Fibroblast of skin of right biceps (primary cell): ENCODE results near the gene RBMS2.

Experiments
- DNase-seq: peaks from one replicate; pipeline ENCODE4 v3.0.0-alpha.2; 2013

RBMS2 gene

DNA sequence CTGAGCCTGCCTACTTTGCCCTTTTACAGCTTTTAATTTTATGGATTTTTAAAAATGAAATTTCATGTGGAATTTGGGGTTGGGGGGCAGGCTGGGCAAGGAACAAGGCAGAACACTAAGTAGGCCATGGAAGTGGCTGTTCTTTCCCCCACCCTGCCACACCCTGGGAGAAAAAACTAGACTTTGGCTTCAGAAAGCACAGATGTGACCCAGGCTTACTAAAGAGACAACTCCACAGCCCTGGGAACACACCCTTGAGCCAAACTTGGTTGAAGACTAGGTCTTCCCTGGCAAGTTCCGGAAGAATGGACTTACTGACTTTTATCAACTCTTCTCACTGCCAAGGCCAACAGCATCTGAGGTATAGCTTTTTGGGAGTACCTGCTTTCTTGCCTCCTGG, 68.2 kb downstream of the RBMS2 start:
- DNase-seq: no peak

DNA sequence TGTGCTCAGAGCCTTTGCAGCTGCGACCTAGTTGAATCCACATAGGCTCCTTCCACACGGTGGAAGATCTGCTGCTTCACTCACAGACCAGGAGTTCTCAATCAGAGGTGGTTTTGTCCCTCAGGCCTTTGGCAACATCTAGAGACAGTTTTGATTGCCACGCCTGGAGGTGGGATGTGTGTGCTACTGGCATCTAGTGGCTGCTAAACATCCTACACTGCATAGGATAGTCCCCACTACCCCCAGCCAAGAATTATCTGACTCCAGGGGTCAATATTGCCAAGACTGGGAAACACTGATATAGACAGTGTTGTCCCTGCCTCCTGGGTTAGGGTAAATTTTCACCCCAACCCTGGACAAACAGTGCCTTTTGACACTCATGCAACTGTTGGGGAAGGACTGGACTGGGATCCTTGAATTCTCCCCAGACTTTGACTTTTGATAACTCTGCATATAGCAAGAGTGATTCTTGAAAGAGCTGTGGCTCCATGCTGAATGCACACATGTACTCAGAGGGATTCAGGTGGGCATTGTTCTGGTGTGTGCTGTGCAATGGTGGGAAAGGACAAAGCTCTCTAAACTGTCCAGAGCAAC, 68.7 kb downstream of the RBMS2 start:
- peak; percentile 23 for DNase-seq

DNA sequence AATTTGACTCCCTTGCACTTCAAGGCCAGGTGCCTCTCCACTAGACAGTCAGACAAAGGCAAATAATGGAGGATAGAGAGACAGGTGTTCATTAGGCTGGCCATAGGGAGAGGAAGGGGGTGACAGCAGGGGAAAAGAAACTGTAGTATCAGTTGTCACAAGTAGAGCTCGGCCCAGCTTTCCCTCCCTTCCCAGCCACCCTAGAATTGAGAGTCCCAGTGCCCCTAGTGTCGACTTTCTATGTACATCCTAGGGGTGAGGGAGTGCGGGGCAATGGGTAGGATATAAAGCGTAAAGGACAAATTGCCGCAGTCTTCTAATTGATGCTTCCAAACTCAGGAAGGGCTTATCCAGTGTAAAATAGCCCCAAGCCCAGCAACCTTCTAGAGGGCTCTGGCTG, 69.5 kb downstream of the RBMS2 start:
- no peak for DNase-seq

GRCh38 chr12:56591961-56592360, 70.3 kb downstream of the RBMS2 start:
- DNase-seq: peak; percentile 42

- peak; percentile 77 for DNase-seq
Measured at GRCh38 chr12:56593909-56594621, 72.4 kb downstream of the RBMS2 start.

DNA sequence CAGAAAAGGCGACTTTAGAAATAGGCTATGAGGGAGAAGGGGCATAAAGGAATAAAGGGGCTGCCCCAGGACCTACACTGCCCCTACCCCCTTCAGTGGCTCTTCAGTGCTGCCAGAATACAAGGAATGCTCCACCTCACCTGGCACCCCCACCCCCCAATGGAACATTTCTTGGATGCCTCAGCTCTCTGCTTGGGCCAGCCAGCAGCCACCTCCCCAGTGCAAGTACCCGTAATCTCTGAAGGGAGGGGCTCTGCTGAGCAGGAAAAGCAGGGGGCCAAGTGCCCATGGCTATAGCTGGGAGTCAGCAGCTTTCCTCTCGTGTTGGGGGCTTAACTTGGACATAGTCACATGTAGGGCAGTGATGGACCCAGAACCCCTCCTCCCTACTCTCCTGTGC, 75.2 kb downstream of the RBMS2 start:
- no peak for DNase-seq

GRCh38 chr12:56599041-56599440, 77.4 kb downstream of the RBMS2 start:
- DNase-seq: no peak

DNA sequence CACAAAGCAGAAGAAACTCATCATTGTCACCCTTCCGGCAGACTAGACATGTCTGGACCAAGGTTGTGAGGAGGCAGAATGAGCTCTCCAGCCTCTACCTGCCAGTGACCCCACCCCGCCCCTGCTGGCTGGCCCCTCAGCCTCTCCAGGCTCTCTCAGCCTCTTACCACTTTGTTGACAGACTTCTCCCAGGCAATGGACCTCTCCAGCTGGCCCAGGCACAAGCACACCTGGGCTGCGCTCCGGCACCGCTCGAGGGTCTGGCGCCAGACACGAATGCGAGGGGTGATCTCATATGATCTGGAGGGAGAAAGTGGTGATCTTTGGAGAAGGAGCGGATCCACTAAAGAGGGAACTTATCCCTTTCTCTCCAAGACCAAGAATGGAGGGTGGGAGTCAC, 78.2 kb downstream of the RBMS2 start:
- no peak for DNase-seq

GRCh38 chr12:56600753-56601152, 79.1 kb downstream of the RBMS2 start:
- no peak for DNase-seq

DNA sequence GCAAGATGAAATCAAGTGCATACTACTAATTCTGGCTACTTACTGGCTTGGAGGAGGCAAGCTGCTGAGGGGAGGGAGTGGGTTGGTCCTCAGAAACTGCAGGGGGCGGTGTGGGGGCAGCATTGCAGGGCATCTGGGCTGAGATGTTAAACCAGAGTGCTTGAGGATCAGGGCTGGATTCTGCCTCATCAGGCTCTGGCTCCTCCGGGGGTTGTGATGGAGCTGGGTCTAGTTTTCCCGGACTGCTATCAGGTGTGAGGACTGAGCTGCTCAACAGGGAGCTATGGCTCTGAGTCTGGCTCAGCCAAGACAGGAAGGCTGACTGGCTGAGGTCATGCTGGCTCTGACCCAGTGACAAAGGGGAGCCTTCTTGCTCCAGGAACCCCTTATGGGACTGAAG, 79.9 kb downstream of the RBMS2 start:
- no peak for DNase-seq

GRCh38 chr12:56602239-56602638, 80.6 kb downstream of the RBMS2 start:
- DNase-seq: no peak

GRCh38 chr12:56604355-56604754, 82.7 kb downstream of the RBMS2 start:
- DNase-seq: no peak

DNA sequence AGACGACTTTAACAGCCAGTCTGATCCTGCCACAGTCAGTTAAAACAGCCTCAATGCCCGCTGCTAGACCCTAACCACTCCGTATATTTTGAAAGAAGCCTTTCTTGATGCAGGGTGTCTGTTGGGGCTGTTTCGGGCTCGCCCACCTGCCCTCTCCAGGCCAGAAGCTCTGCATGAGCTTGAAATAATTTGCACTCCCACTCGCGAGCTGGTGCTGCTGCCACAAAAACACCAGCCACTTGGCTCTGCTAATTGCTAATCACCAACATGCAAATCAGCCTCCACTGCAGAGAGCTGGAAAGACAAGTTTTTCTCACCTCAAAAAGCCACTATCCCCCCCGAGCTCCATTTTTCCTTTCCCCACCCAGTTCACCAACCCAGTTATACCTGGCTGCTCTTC, 93.0 kb downstream of the RBMS2 start:
- DNase-seq: no peak

GRCh38 chr12:56616244-56616643, 94.6 kb downstream of the RBMS2 start:
- no peak for DNase-seq

- no peak for DNase-seq
Measured at GRCh38 chr12:56616925-56617324, 95.3 kb downstream of the RBMS2 start.

GRCh38 chr12:56622535-56622934, 100.9 kb downstream of the RBMS2 start:
- no peak for DNase-seq

DNA sequence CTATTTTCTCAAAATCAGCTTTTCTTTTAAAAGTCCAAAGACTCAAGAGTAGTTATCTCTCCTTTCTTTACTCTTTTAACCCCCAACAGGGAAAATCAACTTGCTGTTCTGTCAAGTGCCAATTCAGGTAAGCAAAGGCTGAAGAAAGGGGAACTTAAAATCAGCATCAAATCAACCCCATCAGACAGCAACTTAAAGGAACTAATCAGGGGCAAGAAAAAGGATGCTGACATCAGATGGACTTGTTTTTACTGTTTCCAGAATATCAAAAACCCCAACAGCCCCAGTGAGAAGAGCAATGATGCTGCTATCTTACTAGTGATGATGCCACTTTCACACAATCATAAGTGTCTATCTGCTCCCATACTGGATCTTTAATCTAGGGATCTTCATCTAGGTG, 105.1 kb downstream of the RBMS2 start:
- DNase-seq: no peak

GRCh38 chr12:56628671-56629458, 107.2 kb downstream of the RBMS2 start:
- peak; percentile 41 for DNase-seq

DNA sequence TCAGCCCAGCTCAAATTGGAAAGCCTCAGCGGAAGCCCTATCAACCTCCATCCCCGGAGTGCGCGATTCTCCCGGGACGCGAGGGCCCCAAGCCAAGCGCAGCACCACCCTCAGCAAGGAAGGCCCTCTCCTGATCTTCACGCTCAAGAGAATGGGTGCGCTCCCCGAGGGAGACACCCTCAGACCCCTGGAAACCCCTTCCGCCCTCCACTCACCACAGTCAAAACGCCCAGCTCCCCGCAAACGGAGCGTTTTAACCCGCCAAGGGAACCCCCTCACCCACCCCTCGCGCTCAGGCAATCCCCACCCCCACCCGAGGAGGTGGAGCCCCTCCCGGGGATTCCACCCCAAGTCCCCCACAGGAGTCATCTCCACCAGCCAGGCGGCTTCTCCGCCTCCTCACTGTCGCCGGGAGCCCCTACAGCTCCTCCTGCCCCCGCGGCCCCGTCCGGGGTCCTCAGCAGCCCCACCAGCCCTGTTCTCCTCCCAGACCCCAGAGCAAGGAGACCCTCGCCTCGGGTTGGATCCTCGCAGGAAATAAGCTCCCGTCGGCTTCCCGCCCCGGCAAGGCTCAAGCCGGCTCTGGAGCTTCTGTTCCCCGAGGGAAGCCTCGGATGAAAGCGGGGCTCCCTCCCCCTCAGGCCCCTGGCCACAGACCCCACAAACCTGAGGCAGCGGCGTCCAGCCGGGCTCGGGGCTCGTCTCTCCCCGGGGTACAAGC, 108.0 kb downstream of the RBMS2 start:
- DNase-seq: peak; percentile 11

GRCh38 chr12:56630180-56630632, 108.6 kb downstream of the RBMS2 start, which contains the start of gene BAZ2A:
BAZ2A (minus strand) TSS chr12:56630326; CDS start chr12:56617530, 12,796 bp downstream.
- DNase-seq: peak; percentile 83

DNA sequence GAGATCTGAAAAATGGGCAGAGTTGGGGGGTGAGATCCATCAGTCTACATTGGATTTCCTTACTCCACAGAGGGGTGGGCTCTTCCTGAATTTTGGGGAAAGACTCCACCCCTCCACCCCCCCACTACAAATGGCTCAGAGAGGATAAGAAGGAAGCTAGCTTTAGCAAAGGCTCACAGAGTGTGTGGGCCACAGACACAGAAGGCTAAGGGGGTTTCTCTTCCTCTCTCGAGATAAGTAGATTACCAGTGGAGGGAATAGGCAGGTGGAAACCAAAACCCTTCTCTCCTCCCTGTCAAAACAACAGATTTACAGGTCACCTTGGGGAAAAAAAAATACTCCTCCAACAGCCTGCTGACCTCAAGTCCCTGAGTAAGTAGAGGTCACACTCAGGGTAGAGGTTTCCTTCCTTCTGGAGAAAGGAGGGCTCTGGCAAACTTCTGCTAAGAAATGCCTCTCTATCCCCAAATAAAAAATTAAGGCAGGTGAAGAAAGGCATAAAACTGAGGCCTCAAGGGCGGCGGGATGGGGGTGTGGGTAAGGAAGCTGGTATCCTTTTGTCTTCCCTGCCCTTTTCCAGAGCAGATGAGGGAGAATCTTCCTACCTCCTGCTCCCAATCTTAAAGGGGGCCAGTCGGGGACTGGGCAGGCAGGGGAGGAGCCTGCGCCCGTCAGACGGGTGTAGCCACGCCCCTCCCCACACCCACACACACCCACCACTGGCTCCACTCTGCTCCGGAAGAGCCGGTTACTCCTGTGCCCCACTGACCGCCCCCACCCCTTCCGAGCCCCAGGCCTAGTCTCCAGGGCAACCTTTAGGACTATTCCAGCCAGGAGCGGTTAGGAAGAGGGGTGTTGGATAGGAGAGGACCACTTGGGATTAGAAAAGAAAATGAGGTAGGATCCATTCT, 110.4 kb downstream of the RBMS2 start:
- DNase-seq: peak; percentile 20
